ENCODE data around the gene MAN1A1. TPM values are rescaled to one million over a fixed set of nuclear protein-coding genes. Genes with fewer than 3 reads are reported as not detected.

MAN1A1 gene
- polyA plus RNA-seq, 2 of the 4 experiments (the other 2 are of a cell fraction): 0.05 TPM; not detected in 1

- TF ChIP-seq HOXB13 (CRISPR knock-in tag; IDR thresholded peaks at IDR 0.05; ENCODE audit: low read depth) (no peak), EHMT2 (IDR thresholded peaks at IDR 0.05; ENCODE audit: low read depth) (no peak), HOXB5 (CRISPR knock-in tag; IDR thresholded peaks at IDR 0.05) (no peak)
Observed at GRCh38 chr6:119179842-119180241, 169.7 kb downstream of the MAN1A1 start (continued).

DNA sequence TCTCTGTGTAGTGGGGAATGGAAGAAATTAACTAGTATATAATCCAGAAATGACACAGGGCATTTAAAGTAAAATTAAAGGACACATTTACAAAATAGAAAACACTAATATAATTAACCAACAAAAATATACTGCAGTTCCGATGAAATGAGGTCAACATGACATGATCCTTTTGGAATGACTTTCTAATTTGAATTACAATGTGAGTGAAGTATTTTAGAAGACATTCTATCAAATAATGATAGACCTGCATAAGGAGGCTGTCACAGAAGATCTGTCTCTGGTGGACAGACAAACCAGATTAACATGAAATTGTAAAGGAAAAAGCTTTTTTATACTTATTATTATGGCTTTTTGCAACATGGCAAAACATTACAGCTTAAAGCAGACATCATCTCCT lies 170.5 kb downstream of the MAN1A1 start:
- POLR2A ChIA-PET: no interaction called here
- DNase-seq (ENCODE audit: low read depth in 1 of 2, low spot score in 1 of 2): no peak
- WGBS (ENCODE audit: missing lambda C conversion rate): 80% methylated on average over 1 of the region's 1 CpG
- Histone ChIP-seq H3K4me2 (no peak overlapping the region), H3K27ac (no peak overlapping the region), H3K9me3 (no peaks in the 10 kb centered on the region), H3K4me3 (no peak overlapping the region), H3K4me1 (no peaks in the 10 kb centered on the region)
- CTCF ChIA-PET: no interaction called here
- no peak for ATAC-seq
- TF ChIP-seq ESRRA (IDR thresholded peaks at IDR 0.05; ENCODE audit: borderline replicate concordance, low read length): no peak
- no peak for TF ChIP-seq KDM1A (IDR thresholded peaks at IDR 0.05; ENCODE audit: low read depth)
- TF ChIP-seq REST (IDR thresholded peaks at IDR 0.05): no peak
- no peak for TF ChIP-seq POLR2AphosphoS2 (conservative IDR thresholded peaks at IDR 0.05; ENCODE audit: low read length)
- TF ChIP-seq FOSL2 (IDR thresholded peaks at IDR 0.05): no peak
- TF ChIP-seq FOSL2 (CRISPR knock-in tag; IDR thresholded peaks at IDR 0.05): no peak
- no peak for TF ChIP-seq NFE2L2 (conservative IDR thresholded peaks at IDR 0.05; ENCODE audit: low read length)
- no peak for TF ChIP-seq KDM5A (IDR thresholded peaks at IDR 0.05)
- no peak for TF ChIP-seq FOXS1 (CRISPR knock-in tag; IDR thresholded peaks at IDR 0.05)
- TF ChIP-seq RCOR1 (IDR thresholded peaks at IDR 0.05; ENCODE audit: low read depth, low read length): no peak
- no peak for TF ChIP-seq NPAS2 (CRISPR knock-in tag; IDR thresholded peaks at IDR 0.05; ENCODE audit: borderline replicate concordance)
- TF ChIP-seq CHD2 (IDR thresholded peaks at IDR 0.05; ENCODE audit: low read length, partially characterized antibody): no peak
- FAIRE-seq: no peak

GRCh38 chr6:119176445-119176844 lies 173.1 kb downstream of the MAN1A1 start:
- FAIRE-seq (no peak), DNase-seq (ENCODE audit: low read depth in 1 of 2, low spot score in 1 of 2) (no peak), ATAC-seq (no peak)
- POLR2A ChIA-PET: no interaction called here
- CTCF ChIA-PET: no interaction called here
- no peaks in the 10 kb centered on the region for H3K4me1 ChIP-seq
- no peak overlapping the region for H3K27ac ChIP-seq
- WGBS (ENCODE audit: missing lambda C conversion rate): 20% methylated on average over 3 of the region's 3 CpGs
- TF ChIP-seq HEYL (CRISPR knock-in tag; IDR thresholded peaks at IDR 0.05): no peak
- no peak for TF ChIP-seq EP300 (IDR thresholded peaks at IDR 0.05)
- TF ChIP-seq, protein P1, sequence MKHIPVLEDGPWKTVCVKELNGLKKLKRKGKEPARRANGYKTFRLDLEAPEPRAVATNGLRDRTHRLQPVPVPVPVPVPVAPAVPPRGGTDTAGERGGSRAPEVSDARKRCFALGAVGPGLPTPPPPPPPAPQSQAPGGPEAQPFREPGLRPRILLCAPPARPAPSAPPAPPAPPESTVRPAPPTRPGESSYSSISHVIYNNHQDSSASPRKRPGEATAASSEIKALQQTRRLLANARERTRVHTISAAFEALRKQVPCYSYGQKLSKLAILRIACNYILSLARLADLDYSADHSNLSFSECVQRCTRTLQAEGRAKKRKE (CRISPR knock-in tag; IDR thresholded peaks at IDR 0.05; ENCODE audit: low read depth): no peak
- no peak for TF ChIP-seq FOXS1 (CRISPR knock-in tag; IDR thresholded peaks at IDR 0.05)
- TF ChIP-seq MAZ (IDR thresholded peaks at IDR 0.05; ENCODE audit: borderline replicate concordance, low read depth, low read length): no peak
- TF ChIP-seq SMC3 (IDR thresholded peaks at IDR 0.05): no peak
- TF ChIP-seq, protein P2, sequence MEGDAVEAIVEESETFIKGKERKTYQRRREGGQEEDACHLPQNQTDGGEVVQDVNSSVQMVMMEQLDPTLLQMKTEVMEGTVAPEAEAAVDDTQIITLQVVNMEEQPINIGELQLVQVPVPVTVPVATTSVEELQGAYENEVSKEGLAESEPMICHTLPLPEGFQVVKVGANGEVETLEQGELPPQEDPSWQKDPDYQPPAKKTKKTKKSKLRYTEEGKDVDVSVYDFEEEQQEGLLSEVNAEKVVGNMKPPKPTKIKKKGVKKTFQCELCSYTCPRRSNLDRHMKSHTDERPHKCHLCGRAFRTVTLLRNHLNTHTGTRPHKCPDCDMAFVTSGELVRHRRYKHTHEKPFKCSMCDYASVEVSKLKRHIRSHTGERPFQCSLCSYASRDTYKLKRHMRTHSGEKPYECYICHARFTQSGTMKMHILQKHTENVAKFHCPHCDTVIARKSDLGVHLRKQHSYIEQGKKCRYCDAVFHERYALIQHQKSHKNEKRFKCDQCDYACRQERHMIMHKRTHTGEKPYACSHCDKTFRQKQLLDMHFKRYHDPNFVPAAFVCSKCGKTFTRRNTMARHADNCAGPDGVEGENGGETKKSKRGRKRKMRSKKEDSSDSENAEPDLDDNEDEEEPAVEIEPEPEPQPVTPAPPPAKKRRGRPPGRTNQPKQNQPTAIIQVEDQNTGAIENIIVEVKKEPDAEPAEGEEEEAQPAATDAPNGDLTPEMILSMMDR (IDR thresholded peaks at IDR 0.05): no peak
- no peak overlapping the region for H3K4me3 ChIP-seq
- no peaks in the 10 kb centered on the region for H3K9me3 ChIP-seq
- H3K4me2 ChIP-seq: no peak overlapping the region
